IPS-20b (cell line): Measurements from ENCODE around the gene TDG.

ENCODE experiments used
- H3K27ac ChIP-seq: one replicate; pipeline ENCODE4 v1.5.1; 2013; ENCODE audit warnings: low read length
- H3K27me3 ChIP-seq: 2 replicates; pipeline ENCODE4 v1.6.1; 2013; ENCODE audit warnings: mild to moderate bottlenecking, low read length, inconsistent platforms; ENCODE audit not compliant: insufficient read depth
- H3K36me3 ChIP-seq: 2 replicates; pipeline ENCODE4 v1.6.1; 2013; ENCODE audit warnings: low read depth, mild to moderate bottlenecking, inconsistent platforms, low read length, moderate library complexity; ENCODE audit not compliant: insufficient read depth
- H3K4me1 ChIP-seq: 2 replicates; pipeline ENCODE4 v1.6.1; 2013; ENCODE audit warnings: mild to moderate bottlenecking, control low read depth, inconsistent platforms, low read length, moderate library complexity; ENCODE audit not compliant: insufficient read depth
- H3K4me3 ChIP-seq: 2 replicates; pipeline ENCODE4 v1.5.1; 2013; ENCODE audit warnings: mild to moderate bottlenecking, low read length, inconsistent platforms
- H3K9ac ChIP-seq: 2 replicates; pipeline ENCODE4 v1.6.1; 2013; ENCODE audit warnings: low read depth, mild to moderate bottlenecking, inconsistent platforms, low read length, moderate library complexity
- H3K9me3 ChIP-seq: 2 replicates; pipeline ENCODE4 v1.6.1; 2013; ENCODE audit warnings: mild to moderate bottlenecking, low read depth, low read length, inconsistent platforms; ENCODE audit not compliant: insufficient read depth

Gene TDG

GRCh38 chr12:103944964-103945363, 20.7 kb upstream of the TDG start:
- Histone ChIP-seq H3K4me1 (no peaks in the 10 kb centered on the region), H3K27ac (no peak overlapping the region), H3K9me3 (no peaks in the 10 kb centered on the region), H3K27me3 (no peaks in the 10 kb centered on the region), H3K4me3 (no peak overlapping the region), H3K9ac (no peak overlapping the region), H3K36me3 (peaks cover 100% of the 10 kb centered on the region)

GRCh38 chr12:103947871-103948555, 17.7 kb upstream of the TDG start:
- no peaks in the 10 kb centered on the region for H3K27me3 ChIP-seq

GRCh38 chr12:103948746-103949406, 16.8 kb upstream of the TDG start:
- Histone ChIP-seq H3K9ac (no peak overlapping the region), H3K36me3 (peaks cover 100% of the 10 kb centered on the region), H3K4me1 (no peaks in the 10 kb centered on the region), H3K27me3 (no peaks in the 10 kb centered on the region), H3K4me3 (no peak overlapping the region), H3K27ac (no peak overlapping the region), H3K9me3 (no peaks in the 10 kb centered on the region)

More at GRCh38 chr12:103947871-103948555, 17.7 kb upstream of the TDG start:
- H3K36me3 ChIP-seq, result peaks cover 100% of the 10 kb centered on the region
- H3K27ac ChIP-seq, result no peak overlapping the region
- H3K9ac ChIP-seq, result no peak overlapping the region
- no peaks in the 10 kb centered on the region for H3K4me1 ChIP-seq
- H3K9me3 ChIP-seq, result no peaks in the 10 kb centered on the region
- H3K4me3 ChIP-seq, result no peak overlapping the region

- H3K4me3 ChIP-seq, result no peak overlapping the region
- peaks cover 75% of the 10 kb centered on the region for H3K36me3 ChIP-seq
- no peak overlapping the region for H3K9ac ChIP-seq
- H3K27me3 ChIP-seq, result no peaks in the 10 kb centered on the region
- no peak overlapping the region for H3K27ac ChIP-seq
- no peaks in the 10 kb centered on the region for H3K4me1 ChIP-seq
- no peaks in the 10 kb centered on the region for H3K9me3 ChIP-seq
Measured at GRCh38 chr12:103952497-103952896, 13.2 kb upstream of the TDG start.

GRCh38 chr12:103955811-103956508, 9.7 kb upstream of the TDG start:
- H3K27me3 ChIP-seq, result no peaks in the 10 kb centered on the region
- peak overlapping the region; percentile 97 for H3K9ac ChIP-seq
- no peaks in the 10 kb centered on the region for H3K4me1 ChIP-seq
- H3K36me3 ChIP-seq, result peaks cover 40% of the 10 kb centered on the region
- no peaks in the 10 kb centered on the region for H3K9me3 ChIP-seq
- peak overlapping the region; percentile 75 for H3K27ac ChIP-seq
- H3K4me3 ChIP-seq, result peak overlapping the region; percentile 99

DNA sequence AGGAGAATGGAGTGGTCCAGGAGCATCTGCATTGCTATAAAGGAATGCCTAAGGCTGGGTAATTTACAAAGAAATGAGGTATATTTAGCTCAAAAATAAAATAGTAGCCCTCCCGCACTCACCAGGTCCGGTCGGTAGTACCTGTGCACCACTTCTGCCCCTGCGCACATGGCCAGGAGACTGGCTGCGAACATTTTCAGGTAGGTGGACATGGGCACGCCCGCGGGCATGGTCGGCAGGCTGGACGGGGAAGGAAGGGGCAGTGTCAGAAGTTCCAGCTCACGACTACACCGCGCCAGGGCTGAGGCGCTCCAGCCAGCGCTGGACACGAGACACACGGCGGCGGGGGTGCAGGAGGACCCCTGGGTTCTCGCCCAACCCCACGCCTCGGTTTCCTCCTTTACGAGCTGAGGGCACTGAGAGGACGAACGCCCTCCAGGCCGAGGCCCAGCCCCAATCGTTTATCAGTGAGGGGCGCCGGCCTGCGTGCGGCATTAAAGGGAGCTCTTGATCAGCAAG, 9.1 kb upstream of the TDG start:
- H3K9me3 ChIP-seq, result no peaks in the 10 kb centered on the region
- peak overlapping the region; percentile 75 for H3K27ac ChIP-seq
- no peaks in the 10 kb centered on the region for H3K27me3 ChIP-seq
- peak overlapping the region; percentile 97 for H3K9ac ChIP-seq
- no peaks in the 10 kb centered on the region for H3K4me1 ChIP-seq
- peaks cover 34% of the 10 kb centered on the region for H3K36me3 ChIP-seq
- peak overlapping the region; percentile 99 for H3K4me3 ChIP-seq

DNA sequence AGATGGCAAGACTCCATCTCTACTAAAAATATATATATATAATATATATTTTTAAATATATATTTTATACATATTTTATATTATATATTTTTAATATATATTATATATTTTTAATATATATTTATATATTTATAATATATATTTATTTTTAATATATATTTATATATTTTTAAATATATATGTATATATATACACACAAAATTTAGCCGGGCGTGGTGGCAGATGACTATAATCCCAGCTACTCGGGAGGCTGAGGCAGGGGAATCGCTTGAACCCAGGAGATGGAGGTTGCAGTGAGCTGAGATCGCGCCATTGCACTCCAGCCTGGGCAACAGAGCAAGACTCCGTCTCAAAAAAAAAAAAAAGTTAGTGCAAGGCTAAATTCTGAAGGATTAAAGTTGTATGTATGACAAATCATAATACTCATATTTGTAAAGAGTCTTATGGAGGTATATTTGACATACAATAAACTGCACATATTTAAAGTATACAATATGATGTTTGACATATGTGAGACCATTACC, 7.7 kb upstream of the TDG start:
- H3K4me1 ChIP-seq, result no peaks in the 10 kb centered on the region
- peak overlapping the region; percentile 97; the same call in 1 of the 2 replicates for H3K9ac ChIP-seq
- H3K27ac ChIP-seq, result no peak overlapping the region
- peaks cover 21% of the 10 kb centered on the region for H3K36me3 ChIP-seq
- H3K27me3 ChIP-seq, result no peaks in the 10 kb centered on the region
- H3K4me3 ChIP-seq, result peak overlapping the region; percentile 99; the same call in 1 of the 2 replicates
- no peaks in the 10 kb centered on the region for H3K9me3 ChIP-seq

DNA sequence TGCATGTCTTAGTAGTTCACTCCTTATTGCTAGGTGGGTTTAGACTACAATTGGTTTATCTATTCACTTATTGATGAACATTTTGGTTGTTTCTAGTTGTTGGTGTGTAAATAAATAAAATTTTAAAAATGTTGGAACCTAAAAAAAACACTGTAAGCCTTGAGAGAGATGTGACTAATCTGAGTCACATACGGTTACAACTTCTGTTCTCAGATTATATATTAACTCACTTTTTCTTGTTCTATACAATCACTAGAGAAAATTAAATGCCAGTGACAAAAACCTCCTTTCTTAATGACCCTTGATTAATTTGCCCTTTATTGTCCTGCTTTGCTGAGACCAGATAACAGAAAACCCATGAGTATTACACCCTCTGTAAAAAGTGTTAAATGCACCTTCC, 7.1 kb upstream of the TDG start:
- Histone ChIP-seq H3K4me1 (no peaks in the 10 kb centered on the region), H3K9ac (no peak overlapping the region)

GRCh38 chr12:103960616-103961227, 5.0 kb upstream of the TDG start:
- no peaks in the 10 kb centered on the region for H3K36me3 ChIP-seq
- H3K9me3 ChIP-seq, result no peaks in the 10 kb centered on the region
- H3K4me1 ChIP-seq, result peaks cover 4% of the 10 kb centered on the region; the same call in 1 of the 2 replicates
- no peaks in the 10 kb centered on the region for H3K27me3 ChIP-seq
- no peak overlapping the region for H3K4me3 ChIP-seq
- H3K27ac ChIP-seq, result no peak overlapping the region
- no peak overlapping the region for H3K9ac ChIP-seq

More for the DNA sequence above, 7.1 kb upstream of the TDG start:
- Histone ChIP-seq H3K27me3 (no peaks in the 10 kb centered on the region), H3K4me3 (no peak overlapping the region), H3K9me3 (no peaks in the 10 kb centered on the region), H3K36me3 (peaks cover 14% of the 10 kb centered on the region), H3K27ac (no peak overlapping the region)

- H3K9ac ChIP-seq, result no peak overlapping the region
- H3K9me3 ChIP-seq, result no peaks in the 10 kb centered on the region
- no peak overlapping the region for H3K27ac ChIP-seq
- H3K36me3 ChIP-seq, result no peaks in the 10 kb centered on the region
- no peak overlapping the region for H3K4me3 ChIP-seq
- H3K27me3 ChIP-seq, result no peaks in the 10 kb centered on the region
- peaks cover 4% of the 10 kb centered on the region; the same call in 1 of the 2 replicates for H3K4me1 ChIP-seq
Measured at GRCh38 chr12:103962493-103962892, 3.2 kb upstream of the TDG start.

DNA sequence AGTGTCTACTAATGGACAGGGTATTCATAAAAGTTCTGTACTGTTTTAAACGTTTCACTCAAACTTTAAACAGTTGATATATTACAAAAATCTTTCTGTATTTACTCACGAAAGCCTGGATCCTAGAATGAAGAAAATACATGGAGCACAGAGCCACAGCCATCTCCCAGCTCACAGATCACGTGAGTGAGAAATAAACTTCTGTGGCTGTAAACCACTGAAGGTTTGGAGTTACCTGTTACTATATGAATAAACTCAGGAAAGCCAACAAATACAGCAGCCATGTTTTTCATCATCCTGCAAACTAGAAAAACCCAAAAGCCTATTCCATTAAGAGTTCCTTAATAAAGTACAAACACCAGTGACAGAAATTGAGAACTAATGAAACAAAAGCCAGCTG, 867 bp upstream of the TDG start:
- Histone ChIP-seq H3K9ac (peak overlapping the region; percentile 100), H3K9me3 (no peaks in the 10 kb centered on the region), H3K4me3 (peak overlapping the region; percentile 93), H3K27ac (peak overlapping the region; percentile 89), H3K4me1 (peaks cover 4% of the 10 kb centered on the region; the same call in 1 of the 2 replicates), H3K27me3 (no peaks in the 10 kb centered on the region), H3K36me3 (peaks cover 21% of the 10 kb centered on the region; the same call in 1 of the 2 replicates)
